Liver (tissue), 9 donors: ENCODE results near the gene CRABP2. TPM values are rescaled to one million over a fixed set of nuclear protein-coding genes. Genes with fewer than 3 reads are reported as not detected.

Experiments used
- DNase-seq: peaks from one replicate; pipeline ENCODE4 v3.0.0-alpha.2; 2017; ENCODE audit warnings: low spot score
- H3K27ac ChIP-seq, 2 donors: one replicate each; pipeline ENCODE4 v1.7.0; 2013; ENCODE audit warnings: inconsistent platforms in 2 of 2, low read length in 2 of 2, control low read depth in 1 of 2, low read depth in 1 of 2, mild to moderate bottlenecking in 1 of 2
- H3K27me3 ChIP-seq, 4 donors: one replicate each; pipeline versions ENCODE4 v1.6.1 to v1.7.0; 2013; ENCODE audit warnings: low read length in 3 of 4, inconsistent platforms in 1 of 4, mild to moderate bottlenecking in 1 of 4, moderate library complexity in 1 of 4; ENCODE audit not compliant: control insufficient read depth in 4 of 4, insufficient read depth in 4 of 4
- H3K36me3 ChIP-seq, 4 donors: one replicate each; pipeline versions ENCODE4 v1.6.1 to v1.7.0; 2013; ENCODE audit warnings: low read length in 3 of 4, mild to moderate bottlenecking in 3 of 4, low read depth in 1 of 4, moderate library complexity in 1 of 4; ENCODE audit not compliant: control insufficient read depth in 4 of 4, insufficient read depth in 3 of 4
- H3K4me1 ChIP-seq, 4 donors: one replicate each; pipeline versions ENCODE4 v1.6.1 to v1.7.0; 2013; ENCODE audit warnings: low read length in 3 of 4, mild to moderate bottlenecking in 3 of 4, moderate library complexity in 1 of 4; ENCODE audit not compliant: control insufficient read depth in 4 of 4, insufficient read depth in 4 of 4
- H3K4me3 ChIP-seq, 3 donors: one replicate each; pipeline versions ENCODE4 v1.6.1 to v1.7.0; 2013; ENCODE audit warnings: low read length in 3 of 3, control low read depth in 1 of 3, low read depth in 1 of 3, mild to moderate bottlenecking in 1 of 3
- H3K9ac ChIP-seq, 2 donors: one replicate each; pipeline ENCODE4 v1.7.0; 2013; ENCODE audit warnings: low read length in 2 of 2, mild to moderate bottlenecking in 2 of 2, moderate library complexity in 2 of 2, control low read depth in 1 of 2, low read depth in 1 of 2
- H3K9me3 ChIP-seq, 4 donors: one replicate each; pipeline versions ENCODE4 v1.6.1 to v1.7.0; 2013; ENCODE audit warnings: low read length in 3 of 4; ENCODE audit not compliant: control insufficient read depth in 4 of 4
- ATF3 ChIP-seq: IDR thresholded peaks from 2 replicates; pipeline ENCODE4 v1.6.1; 2016; ENCODE audit warnings: antibody characterized with exemption
- CTCF ChIP-seq: fragments of 150-350 bp; IDR thresholded peaks from 2 replicates; pipeline ENCODE4 v1.5.1; 2017; ENCODE audit warnings: improper control_type of control experiment, low read depth, low read length; ENCODE audit not compliant: missing input control
- EGR1 ChIP-seq, 2 donors: IDR thresholded peaks; 2 replicates each; pipeline ENCODE4 v1.6.1; 2016 to 2018; ENCODE audit warnings: antibody characterized with exemption in 2 of 2, low read depth in 2 of 2
- FOXA1 ChIP-seq: IDR thresholded peaks from 2 replicates; pipeline ENCODE4 v1.6.1; 2016; ENCODE audit warnings: antibody characterized with exemption
- FOXA2 ChIP-seq: IDR thresholded peaks from 2 replicates; pipeline ENCODE4 v1.6.1; 2016; ENCODE audit warnings: antibody characterized with exemption
- GABPA ChIP-seq, 2 donors: IDR thresholded peaks in 1 of 2; conservative IDR thresholded peaks in 1 of 2; 2 replicates each; pipeline ENCODE4 v1.6.1; 2016; ENCODE audit warnings: antibody characterized with exemption in 2 of 2, mild to moderate bottlenecking in 1 of 2, moderate library complexity in 1 of 2
- HNF4A ChIP-seq, 2 donors: conservative IDR thresholded peaks; 2 replicates each; pipeline ENCODE4 v1.6.1; 2016; ENCODE audit warnings: antibody characterized with exemption in 2 of 2, mild to moderate bottlenecking in 2 of 2
- JUND ChIP-seq, 2 donors: IDR thresholded peaks; 2 replicates each; pipeline ENCODE4 v1.6.1; 2016; ENCODE audit warnings: antibody characterized with exemption in 2 of 2
- MAX ChIP-seq: IDR thresholded peaks from 2 replicates; pipeline ENCODE4 v1.6.1; 2016; ENCODE audit warnings: antibody characterized with exemption
- NR2F2 ChIP-seq: IDR thresholded peaks from 2 replicates; pipeline ENCODE4 v1.6.1; 2016; ENCODE audit warnings: antibody characterized with exemption
- RAD21 ChIP-seq, 2 donors: IDR thresholded peaks; 2 replicates each; pipeline ENCODE4 v1.6.1; 2016; ENCODE audit warnings: antibody characterized with exemption in 2 of 2, mild to moderate bottlenecking in 2 of 2
- REST ChIP-seq: IDR thresholded peaks from 2 replicates; pipeline ENCODE4 v1.6.1; 2016; ENCODE audit warnings: antibody characterized with exemption, mild to moderate bottlenecking
- SP1 ChIP-seq: IDR thresholded peaks from 2 replicates; pipeline ENCODE4 v1.6.1; 2018; ENCODE audit warnings: antibody characterized with exemption, mild to moderate bottlenecking
- TAF1 ChIP-seq: conservative IDR thresholded peaks from 2 replicates; pipeline ENCODE4 v1.6.1; 2016; ENCODE audit warnings: antibody characterized with exemption, mild to moderate bottlenecking
- YY1 ChIP-seq: IDR thresholded peaks from 2 replicates; pipeline ENCODE4 v1.6.1; 2016; ENCODE audit warnings: antibody characterized with exemption, mild to moderate bottlenecking
- ZBTB33 ChIP-seq: IDR thresholded peaks from 2 replicates; pipeline ENCODE4 v1.6.1; 2016; ENCODE audit warnings: antibody characterized with exemption
- WGBS: extraction: QIAGEN DNeasy Blood & Tissue Kit; methylation state at CpG from one replicate; pipeline ENCODE4 v1.1.7; 2013; 5-methylcytosine and 5-hydroxymethylcytosine counted together
- polyA plus RNA-seq, 2 donors: library from polyadenylated mRNA; stranded (reverse) in 1 of 2; unstranded in 1 of 2; fragments of 200-250 nt in 1 of 2; fragments of >200 nt in 1 of 2; fragmentation: Nextera tagmentation in 1 of 2; extraction: Ambion mirVana in 1 of 2; gene quantifications; one replicate each; pipeline versions ENCODE4 v1.2.1 to v1.2.3, GENCODE V29; 2013 to 2015
- total RNA-seq, 2 donors: library from RNA; depleted of rRNA; stranded (reverse); fragments of >200 nt; gene quantifications; one replicate each; pipeline ENCODE4 v1.2.3, GENCODE V29; 2014
- donor health status: healthy.
- donor health status: healthy.
- donor health status: healthy.
- donor health status: healthy.
- donor health status: healthy.

Gene CRABP2
- total and polyA plus RNA-seq, 4 donors, result 0.14 to 0.22 TPM; not detected in 2

- Histone ChIP-seq H3K27ac (no peak overlapping the region), H3K4me1 (peaks cover 0 to 2% (median under 1%) of the 10 kb centered on the region in 4 donors), H3K27me3 (peaks cover 0 to 2% (median under 1%) of the 10 kb centered on the region in 4 donors), H3K9me3 (no peaks in the 10 kb centered on the region), H3K36me3 (no peaks in the 10 kb centered on the region), H3K4me3 (no peak overlapping the region), H3K9ac (no peak overlapping the region)
- DNase-seq, result no peak
- WGBS, result 87% methylated on average over 5 of the region's 5 CpGs
- TF ChIP-seq JUND (IDR thresholded peaks at IDR 0.05) (no peak), EGR1 (IDR thresholded peaks at IDR 0.05; ENCODE audit: low read depth in 2 of 2) (no peak), CTCF (no peak), ZBTB33 (no peak), YY1 (no peak), FOXA2 (no peak), TAF1 (no peak), ATF3 (no peak), MAX (no peak), HNF4A (conservative IDR thresholded peaks at IDR 0.05) (no peak)
Measured at GRCh38 chr1:156694690-156694962, 10.8 kb downstream of the CRABP2 start.

- no peak overlapping the region for H3K9ac ChIP-seq
- no peaks in the 10 kb centered on the region for H3K9me3 ChIP-seq
- no peak overlapping the region for H3K4me3 ChIP-seq
- H3K27me3 ChIP-seq, result peaks cover 0 to 2% (median under 1%) of the 10 kb centered on the region in 4 donors
- DNase-seq, result no peak
- 70% methylated on average over 12 of the region's 12 CpGs for WGBS
- peaks cover 0 to 5% (median 3%) of the 10 kb centered on the region in 4 donors for H3K4me1 ChIP-seq
- TF ChIP-seq NR2F2 (no peak), ATF3 (no peak), YY1 (no peak), CTCF (no peak), GABPA (IDR thresholded peaks at IDR 0.05 in 1 of 2, conservative IDR thresholded peaks at IDR 0.05 in 1 of 2) (no peak), MAX (no peak), REST (no peak), ZBTB33 (no peak), FOXA1 (no peak), RAD21 (IDR thresholded peaks at IDR 0.05) (no peak), TAF1 (no peak), JUND (IDR thresholded peaks at IDR 0.05) (no peak), EGR1 (IDR thresholded peaks at IDR 0.05; ENCODE audit: low read depth in 2 of 2) (no peak), SP1 (no peak), FOXA2 (no peak)
- H3K36me3 ChIP-seq, result no peaks in the 10 kb centered on the region
- no peak overlapping the region for H3K27ac ChIP-seq
Measured at GRCh38 chr1:156693848-156694689, 11.3 kb downstream of the CRABP2 start.
